GM12878 (cell line): ENCODE data around the gene SLX4IP.

ENCODE experiments used
- CEBPB ChIP-seq, 2 experiments: fragments of 150-350 bp in 1 of 2; IDR thresholded peaks; 2 replicates each; pipeline ENCODE4 v1.6.1; 2012 to 2014; ENCODE audit warnings: low read depth in 2 of 2, low read length in 2 of 2, borderline replicate concordance in 1 of 2, inconsistent platforms in 1 of 2
- CHD1 ChIP-seq: IDR thresholded peaks from 2 replicates; pipeline ENCODE4 v1.6.1; 2012; ENCODE audit warnings: low read depth, low read length, improper control_type of control experiment
- FOS ChIP-seq: IDR thresholded peaks from 3 replicates; pipeline ENCODE4 v1.6.1; 2011; ENCODE audit warnings: borderline replicate concordance; ENCODE audit not compliant: insufficient read length; ENCODE audit errors: extremely low read depth
- POLR2A ChIP-seq: IDR thresholded peaks from 2 replicates; pipeline ENCODE4 v1.6.1; 2011; ENCODE audit warnings: low read depth, mild to moderate bottlenecking, low read length
- RCOR1 ChIP-seq: conservative IDR thresholded peaks from 2 replicates; pipeline ENCODE4 v1.6.1; 2012; ENCODE audit warnings: low read depth, low read length, improper control_type of control experiment
- SP1 ChIP-seq: IDR thresholded peaks from one replicate; pipeline ENCODE4 v1.6.1; 2011; ENCODE audit warnings: low read depth, low read length
- YY1 ChIP-seq: IDR thresholded peaks from 2 replicates; pipeline ENCODE4 v1.6.1; 2011; ENCODE audit warnings: low read depth, mild to moderate bottlenecking, low read length
- ZSCAN29 ChIP-seq: fragments of 450-650 bp; IDR thresholded peaks from 2 replicates; pipeline ENCODE4 v1.6.1; 2017; ENCODE audit warnings: mild to moderate bottlenecking, moderate library complexity
- TF ChIP-seq, protein P1 (sequence below), 3 experiments: IDR thresholded peaks in 2 of 3; conservative IDR thresholded peaks in 1 of 3; 2 replicates each; pipeline ENCODE4 v1.5.1; 2011; ENCODE audit warnings: low read depth in 3 of 3, low read length in 3 of 3, mild to moderate bottlenecking in 3 of 3, control low read depth in 2 of 3, moderate library complexity in 2 of 3, inconsistent platforms in 1 of 3, mixed read lengths in 1 of 3; ENCODE audit not compliant: control insufficient read depth in 2 of 3, insufficient read depth in 1 of 3; ENCODE audit errors: extremely low read depth in 1 of 3
- TF ChIP-seq, protein P2 (sequence below): IDR thresholded peaks from 2 replicates; pipeline ENCODE4 v1.6.1; 2012; ENCODE audit warnings: improper control_type of control experiment, low read depth, low read length; ENCODE audit not compliant: insufficient replicate concordance

- TF ChIP-seq, protein P1, sequence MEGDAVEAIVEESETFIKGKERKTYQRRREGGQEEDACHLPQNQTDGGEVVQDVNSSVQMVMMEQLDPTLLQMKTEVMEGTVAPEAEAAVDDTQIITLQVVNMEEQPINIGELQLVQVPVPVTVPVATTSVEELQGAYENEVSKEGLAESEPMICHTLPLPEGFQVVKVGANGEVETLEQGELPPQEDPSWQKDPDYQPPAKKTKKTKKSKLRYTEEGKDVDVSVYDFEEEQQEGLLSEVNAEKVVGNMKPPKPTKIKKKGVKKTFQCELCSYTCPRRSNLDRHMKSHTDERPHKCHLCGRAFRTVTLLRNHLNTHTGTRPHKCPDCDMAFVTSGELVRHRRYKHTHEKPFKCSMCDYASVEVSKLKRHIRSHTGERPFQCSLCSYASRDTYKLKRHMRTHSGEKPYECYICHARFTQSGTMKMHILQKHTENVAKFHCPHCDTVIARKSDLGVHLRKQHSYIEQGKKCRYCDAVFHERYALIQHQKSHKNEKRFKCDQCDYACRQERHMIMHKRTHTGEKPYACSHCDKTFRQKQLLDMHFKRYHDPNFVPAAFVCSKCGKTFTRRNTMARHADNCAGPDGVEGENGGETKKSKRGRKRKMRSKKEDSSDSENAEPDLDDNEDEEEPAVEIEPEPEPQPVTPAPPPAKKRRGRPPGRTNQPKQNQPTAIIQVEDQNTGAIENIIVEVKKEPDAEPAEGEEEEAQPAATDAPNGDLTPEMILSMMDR (IDR thresholded peaks at IDR 0.05 in 2 of 3, conservative IDR thresholded peaks at IDR 0.05 in 1 of 3; ENCODE audit: control insufficient read depth in 2 of 3, extremely low read depth in 1 of 3, insufficient read depth in 1 of 3, low read depth in 3 of 3, low read length in 3 of 3) = no peak
- TF ChIP-seq POLR2A = no peak
- TF ChIP-seq, protein P2, sequence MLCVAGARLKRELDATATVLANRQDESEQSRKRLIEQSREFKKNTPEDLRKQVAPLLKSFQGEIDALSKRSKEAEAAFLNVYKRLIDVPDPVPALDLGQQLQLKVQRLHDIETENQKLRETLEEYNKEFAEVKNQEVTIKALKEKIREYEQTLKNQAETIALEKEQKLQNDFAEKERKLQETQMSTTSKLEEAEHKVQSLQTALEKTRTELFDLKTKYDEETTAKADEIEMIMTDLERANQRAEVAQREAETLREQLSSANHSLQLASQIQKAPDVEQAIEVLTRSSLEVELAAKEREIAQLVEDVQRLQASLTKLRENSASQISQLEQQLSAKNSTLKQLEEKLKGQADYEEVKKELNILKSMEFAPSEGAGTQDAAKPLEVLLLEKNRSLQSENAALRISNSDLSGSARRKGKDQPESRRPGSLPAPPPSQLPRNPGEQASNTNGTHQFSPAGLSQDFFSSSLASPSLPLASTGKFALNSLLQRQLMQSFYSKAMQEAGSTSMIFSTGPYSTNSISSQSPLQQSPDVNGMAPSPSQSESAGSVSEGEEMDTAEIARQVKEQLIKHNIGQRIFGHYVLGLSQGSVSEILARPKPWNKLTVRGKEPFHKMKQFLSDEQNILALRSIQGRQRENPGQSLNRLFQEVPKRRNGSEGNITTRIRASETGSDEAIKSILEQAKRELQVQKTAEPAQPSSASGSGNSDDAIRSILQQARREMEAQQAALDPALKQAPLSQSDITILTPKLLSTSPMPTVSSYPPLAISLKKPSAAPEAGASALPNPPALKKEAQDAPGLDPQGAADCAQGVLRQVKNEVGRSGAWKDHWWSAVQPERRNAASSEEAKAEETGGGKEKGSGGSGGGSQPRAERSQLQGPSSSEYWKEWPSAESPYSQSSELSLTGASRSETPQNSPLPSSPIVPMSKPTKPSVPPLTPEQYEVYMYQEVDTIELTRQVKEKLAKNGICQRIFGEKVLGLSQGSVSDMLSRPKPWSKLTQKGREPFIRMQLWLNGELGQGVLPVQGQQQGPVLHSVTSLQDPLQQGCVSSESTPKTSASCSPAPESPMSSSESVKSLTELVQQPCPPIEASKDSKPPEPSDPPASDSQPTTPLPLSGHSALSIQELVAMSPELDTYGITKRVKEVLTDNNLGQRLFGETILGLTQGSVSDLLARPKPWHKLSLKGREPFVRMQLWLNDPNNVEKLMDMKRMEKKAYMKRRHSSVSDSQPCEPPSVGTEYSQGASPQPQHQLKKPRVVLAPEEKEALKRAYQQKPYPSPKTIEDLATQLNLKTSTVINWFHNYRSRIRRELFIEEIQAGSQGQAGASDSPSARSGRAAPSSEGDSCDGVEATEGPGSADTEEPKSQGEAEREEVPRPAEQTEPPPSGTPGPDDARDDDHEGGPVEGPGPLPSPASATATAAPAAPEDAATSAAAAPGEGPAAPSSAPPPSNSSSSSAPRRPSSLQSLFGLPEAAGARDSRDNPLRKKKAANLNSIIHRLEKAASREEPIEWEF = no peak
- TF ChIP-seq CEBPB (IDR thresholded peaks at IDR 0.05; ENCODE audit: borderline replicate concordance in 1 of 2, low read depth in 2 of 2, low read length in 2 of 2) = no peak
- no peak for TF ChIP-seq CHD1
- TF ChIP-seq RCOR1 = no peak
- TF ChIP-seq SP1 = no peak
- no peak for TF ChIP-seq ZSCAN29
- no peak for TF ChIP-seq FOS
- no peak for TF ChIP-seq YY1
Measured at GRCh38 chr20:10659651-10660601, 224.8 kb downstream of the SLX4IP start.
